Measurements from ENCODE around the gene CFAP99. TPM values are rescaled to one million over a fixed set of nuclear protein-coding genes. Genes with fewer than 3 reads are reported as not detected.

CFAP99 gene
- total RNA-seq, 1 donor from 2014 or later = not detected

- peaks cover 34% of the 10 kb centered on the region for H3K27me3 ChIP-seq
- H3K4me2 ChIP-seq = no peak overlapping the region
- no peak overlapping the region for H3K4me3 ChIP-seq
- no peak overlapping the region for H3K9ac ChIP-seq
- no peak overlapping the region for H3K27ac ChIP-seq
- Mint-ChIP-seq H3K4me1 (peaks cover 8% of the 10 kb centered on the region), H3K36me3 (peaks cover 1% of the 10 kb centered on the region), H3K9me3 (no peaks in the 10 kb centered on the region), H3K4me3 (peak overlapping the region; percentile 83), H3K27ac (no peak overlapping the region), H3K27me3 (ENCODE audit: insufficient read depth, low read depth) (peaks cover 9% of the 10 kb centered on the region)
- H4K20me1 ChIP-seq (ENCODE audit: low read depth) = no peaks in the 10 kb centered on the region
- H3K9me3 ChIP-seq (ENCODE audit: low read depth) = no peaks in the 10 kb centered on the region
- no peaks in the 10 kb centered on the region for H3K36me3 ChIP-seq
- DNase-seq (ENCODE audit: low spot score) = no peak
- H2AFZ ChIP-seq (replicated peaks) = no peak overlapping the region
- peaks cover 27% of the 10 kb centered on the region for H3F3A ChIP-seq (ENCODE audit: low read depth)
- peaks cover 5% of the 10 kb centered on the region for H3K4me1 ChIP-seq
- H3K79me2 ChIP-seq (ENCODE audit: low read depth) = peaks cover under 1% of the 10 kb centered on the region
- TF ChIP-seq EZH2phosphoT487 (IDR thresholded peaks at IDR 0.05) = no peak
- no peak for TF ChIP-seq EZH2 (IDR thresholded peaks at IDR 0.05)
- no peak for TF ChIP-seq CTCF (IDR thresholded peaks at IDR 0.05)
Observed at GRCh38 chr4:2461246-2461960, 42.6 kb downstream of the CFAP99 start.

GRCh38 chr4:2462218-2462991 is 43.6 kb downstream of the CFAP99 start:
- Mint-ChIP-seq H3K4me1 (peaks cover 13% of the 10 kb centered on the region), H3K36me3 (peaks cover 1% of the 10 kb centered on the region), H3K27me3 (ENCODE audit: insufficient read depth, low read depth) (peaks cover 9% of the 10 kb centered on the region), H3K27ac (no peak overlapping the region), H3K4me3 (peak overlapping the region; percentile 83), H3K9me3 (no peaks in the 10 kb centered on the region)
- H4K20me1 ChIP-seq (ENCODE audit: low read depth) = no peaks in the 10 kb centered on the region
- H3K36me3 ChIP-seq = no peaks in the 10 kb centered on the region
- peaks cover 27% of the 10 kb centered on the region for H3F3A ChIP-seq (ENCODE audit: low read depth)
- TF ChIP-seq EZH2phosphoT487 (IDR thresholded peaks at IDR 0.05) = no peak
- no peak for TF ChIP-seq EZH2 (IDR thresholded peaks at IDR 0.05)
- peak; percentile 57 for TF ChIP-seq CTCF (IDR thresholded peaks at IDR 0.05)
- H3K4me3 ChIP-seq = peak overlapping the region; percentile 56
- peaks cover 9% of the 10 kb centered on the region for H3K79me2 ChIP-seq (ENCODE audit: low read depth)
- H3K4me1 ChIP-seq = peaks cover 5% of the 10 kb centered on the region
- peak overlapping the region; percentile 80 for H3K4me2 ChIP-seq
- peak; percentile 93 for DNase-seq (ENCODE audit: low spot score)
- peak overlapping the region; percentile 82 for H2AFZ ChIP-seq (replicated peaks)
- no peak overlapping the region for H3K9ac ChIP-seq
- H3K9me3 ChIP-seq (ENCODE audit: low read depth) = no peaks in the 10 kb centered on the region
- H3K27me3 ChIP-seq = peaks cover 34% of the 10 kb centered on the region
- no peak overlapping the region for H3K27ac ChIP-seq

GRCh38 chr4:2462992-2463762 is 44.4 kb downstream of the CFAP99 start:
- Histone ChIP-seq H2AFZ (replicated peaks) (no peak overlapping the region), H3K79me2 (ENCODE audit: low read depth) (peaks cover 17% of the 10 kb centered on the region), H3K4me3 (peak overlapping the region; percentile 56), H3K27me3 (peaks cover 34% of the 10 kb centered on the region), H3F3A (ENCODE audit: low read depth) (peaks cover 31% of the 10 kb centered on the region), H4K20me1 (ENCODE audit: low read depth) (no peaks in the 10 kb centered on the region), H3K4me2 (peak overlapping the region; percentile 80), H3K27ac (no peak overlapping the region), H3K4me1 (peaks cover 5% of the 10 kb centered on the region), H3K9ac (no peak overlapping the region), H3K36me3 (no peaks in the 10 kb centered on the region), H3K9me3 (ENCODE audit: low read depth) (no peaks in the 10 kb centered on the region)
- Mint-ChIP-seq H3K9me3 (no peaks in the 10 kb centered on the region), H3K36me3 (peaks cover 5% of the 10 kb centered on the region), H3K27me3 (ENCODE audit: insufficient read depth, low read depth) (peaks cover 9% of the 10 kb centered on the region), H3K4me3 (peak overlapping the region; percentile 83), H3K4me1 (peaks cover 18% of the 10 kb centered on the region), H3K27ac (no peak overlapping the region)
- TF ChIP-seq EZH2 (IDR thresholded peaks at IDR 0.05) (peak; percentile 37), CTCF (IDR thresholded peaks at IDR 0.05) (no peak)
- peak; percentile 26 for DNase-seq (ENCODE audit: low spot score)
